Mucosa of rectum (tissue), 2 donors: ENCODE results near the gene HSD17B1.

Source experiments
- H3K27ac ChIP-seq, 2 donors: one replicate each; pipeline ENCODE4 v1.7.0; 2013; ENCODE audit warnings: inconsistent platforms in 2 of 2, low read depth in 2 of 2, low read length in 2 of 2
- H3K27me3 ChIP-seq, 2 donors: one replicate each; pipeline ENCODE4 v1.7.0; 2013; ENCODE audit warnings: low read length in 2 of 2; ENCODE audit not compliant: control insufficient read depth in 2 of 2, insufficient read depth in 2 of 2
- H3K36me3 ChIP-seq, 2 donors: one replicate each; pipeline ENCODE4 v1.7.0; 2013; ENCODE audit warnings: low read length in 2 of 2; ENCODE audit not compliant: control insufficient read depth in 2 of 2, insufficient read depth in 2 of 2
- H3K4me1 ChIP-seq, 2 donors: one replicate each; pipeline ENCODE4 v1.7.0; 2013; ENCODE audit warnings: low read length in 2 of 2, mild to moderate bottlenecking in 1 of 2; ENCODE audit not compliant: control insufficient read depth in 2 of 2, insufficient read depth in 2 of 2
- H3K4me3 ChIP-seq, 2 donors: one replicate each; pipeline ENCODE4 v1.7.0; 2013; ENCODE audit warnings: low read length in 2 of 2
- H3K9ac ChIP-seq, 2 donors: one replicate each; pipeline ENCODE4 v1.7.0; 2013; ENCODE audit warnings: low read length in 2 of 2, low read depth in 1 of 2, mild to moderate bottlenecking in 1 of 2
- H3K9me3 ChIP-seq, 2 donors: one replicate each; pipeline ENCODE4 v1.7.0; 2013; ENCODE audit warnings: low read length in 2 of 2; ENCODE audit not compliant: control insufficient read depth in 2 of 2
- donor health status: healthy.
- donor health status: Normal muscosa, but diverticular disease.

Gene HSD17B1

DNA sequence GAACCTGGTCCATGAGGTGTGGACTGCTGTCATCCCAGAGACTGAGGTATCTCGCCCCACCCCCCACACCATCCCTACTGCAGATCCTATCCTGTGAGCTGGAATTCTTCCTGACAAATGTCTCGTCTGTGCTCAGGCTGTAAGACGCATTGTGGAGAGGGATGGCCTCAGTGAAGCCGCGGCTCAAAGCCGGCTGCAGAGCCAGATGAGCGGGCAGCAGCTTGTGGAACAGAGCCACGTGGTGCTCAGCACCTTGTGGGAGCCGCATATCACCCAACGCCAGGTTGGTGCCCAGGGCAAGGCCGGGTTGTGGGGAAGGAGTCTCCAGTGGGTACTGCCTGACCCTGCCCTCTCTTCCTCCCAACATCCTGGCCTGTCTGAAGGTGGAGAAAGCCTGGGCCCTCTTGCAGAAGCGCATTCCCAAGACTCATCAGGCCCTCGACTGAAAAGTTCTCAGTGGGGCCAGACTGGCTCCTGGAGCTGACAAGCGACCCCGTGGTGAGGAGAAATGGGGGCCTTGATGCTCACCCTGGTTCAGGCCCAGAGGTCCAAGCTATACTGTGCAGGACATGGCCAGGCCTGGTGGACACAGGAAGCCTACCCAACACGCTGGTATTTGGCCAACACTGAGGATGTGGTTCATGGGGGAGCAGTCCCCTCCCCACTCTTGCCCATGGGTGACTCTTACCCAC, 12.9 kb downstream of the HSD17B1 start:
- Histone ChIP-seq H3K27me3 (no peaks in the 10 kb centered on the region), H3K4me1 (peaks cover 34 to 44% of the 10 kb centered on the region in 2 donors), H3K36me3 (peaks cover 44 to 48% of the 10 kb centered on the region in 2 donors), H3K9ac (no peak overlapping the region), H3K4me3 (no peak overlapping the region), H3K9me3 (no peaks in the 10 kb centered on the region), H3K27ac (peak overlapping the region in 1 of 2 donors; percentile 97)

DNA sequence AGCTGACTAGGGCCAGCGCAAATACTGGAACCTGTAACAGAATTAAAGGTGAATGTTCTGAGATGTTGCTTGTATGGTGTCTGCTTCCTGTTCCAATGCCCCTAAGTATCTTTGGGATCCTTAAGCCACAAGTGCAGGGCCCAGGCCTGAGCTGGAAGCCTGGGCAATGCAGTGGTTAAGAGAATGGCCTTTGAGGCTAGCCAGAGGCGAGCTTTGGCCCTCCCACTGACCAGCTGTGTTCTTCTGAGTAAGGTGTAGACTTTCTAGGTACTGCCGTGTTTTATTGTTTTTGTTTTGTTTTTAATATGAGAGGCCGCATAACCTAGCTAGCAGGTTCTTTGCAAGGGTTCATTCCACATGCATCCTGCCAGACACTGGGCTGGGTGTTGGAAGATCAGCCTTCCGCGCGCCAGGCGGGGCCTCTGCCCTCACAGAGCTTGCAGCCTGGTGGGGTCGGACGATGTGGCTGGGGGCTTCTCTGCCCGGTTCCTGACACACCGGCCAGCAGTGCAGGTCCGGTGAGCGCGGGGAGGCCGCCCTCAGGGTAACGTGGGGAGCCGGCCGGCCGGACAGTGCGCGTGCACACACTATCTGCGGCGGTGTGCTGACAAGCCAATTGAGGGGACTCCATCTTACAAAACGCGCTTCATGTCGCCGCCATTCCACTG, 13.6 kb downstream of the HSD17B1 start:
- peaks cover 32 to 41% of the 10 kb centered on the region in 2 donors for H3K4me1 ChIP-seq
- no peaks in the 10 kb centered on the region for H3K9me3 ChIP-seq
- H3K9ac ChIP-seq = peak overlapping the region; percentile 65 to 91
- peak overlapping the region; percentile 86 to 87 for H3K4me3 ChIP-seq
- H3K27ac ChIP-seq = peak overlapping the region; percentile 97
- peaks cover 49 to 50% of the 10 kb centered on the region in 2 donors for H3K36me3 ChIP-seq
- no peaks in the 10 kb centered on the region for H3K27me3 ChIP-seq

DNA sequence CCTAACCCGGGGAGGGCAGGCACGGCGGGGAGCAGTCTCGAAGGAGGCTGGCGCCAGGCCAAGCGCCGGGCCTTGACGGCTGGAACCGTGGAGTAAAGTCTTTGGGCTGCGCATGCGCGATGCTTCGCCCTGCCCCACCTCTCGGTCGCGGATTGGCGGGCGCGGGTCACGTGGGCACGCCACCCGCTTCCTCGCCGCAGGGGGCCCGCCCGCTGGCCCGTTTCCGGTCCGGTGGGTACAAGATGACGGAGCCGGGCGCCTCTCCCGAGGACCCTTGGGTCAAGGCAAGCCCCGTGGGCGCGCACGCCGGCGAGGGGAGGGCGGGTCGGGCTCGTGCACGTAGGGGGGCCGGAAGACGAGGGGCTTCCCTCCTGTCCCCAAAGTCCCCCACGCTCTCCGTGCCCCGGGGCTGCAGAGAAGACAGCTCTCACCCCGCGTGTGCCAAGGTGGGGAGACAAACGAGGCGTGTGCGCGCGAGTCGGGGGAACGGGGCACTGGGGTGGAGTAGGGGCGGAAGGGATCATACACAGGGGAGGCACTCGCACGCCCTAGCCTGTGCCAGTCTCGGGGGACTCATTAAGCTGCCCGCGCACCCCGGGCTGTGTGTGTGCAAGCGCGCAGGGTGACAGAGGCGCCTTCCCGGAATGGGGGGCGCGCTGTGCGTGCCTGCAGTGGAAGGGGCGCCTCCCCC, 14.3 kb downstream of the HSD17B1 start, which contains the start of gene MLX:
Gene MLX (plus strand): TSS at position 218 of the 691 bp plus-strand sequence. CDS start 25 bp downstream, at position 243.
- Histone ChIP-seq H3K9ac (peak within 1 kb of the TSS; percentile 79 to 91), H3K27me3 (no peaks in the 10 kb centered on the region), H3K27ac (peak within 1 kb of the TSS; percentile 97), H3K36me3 (peaks cover 56 to 57% of the 10 kb centered on the region in 2 donors), H3K9me3 (no peaks in the 10 kb centered on the region), H3K4me1 (peaks cover 28 to 36% of the 10 kb centered on the region in 2 donors), H3K4me3 (peak within 1 kb of the TSS; percentile 86 to 87)

DNA sequence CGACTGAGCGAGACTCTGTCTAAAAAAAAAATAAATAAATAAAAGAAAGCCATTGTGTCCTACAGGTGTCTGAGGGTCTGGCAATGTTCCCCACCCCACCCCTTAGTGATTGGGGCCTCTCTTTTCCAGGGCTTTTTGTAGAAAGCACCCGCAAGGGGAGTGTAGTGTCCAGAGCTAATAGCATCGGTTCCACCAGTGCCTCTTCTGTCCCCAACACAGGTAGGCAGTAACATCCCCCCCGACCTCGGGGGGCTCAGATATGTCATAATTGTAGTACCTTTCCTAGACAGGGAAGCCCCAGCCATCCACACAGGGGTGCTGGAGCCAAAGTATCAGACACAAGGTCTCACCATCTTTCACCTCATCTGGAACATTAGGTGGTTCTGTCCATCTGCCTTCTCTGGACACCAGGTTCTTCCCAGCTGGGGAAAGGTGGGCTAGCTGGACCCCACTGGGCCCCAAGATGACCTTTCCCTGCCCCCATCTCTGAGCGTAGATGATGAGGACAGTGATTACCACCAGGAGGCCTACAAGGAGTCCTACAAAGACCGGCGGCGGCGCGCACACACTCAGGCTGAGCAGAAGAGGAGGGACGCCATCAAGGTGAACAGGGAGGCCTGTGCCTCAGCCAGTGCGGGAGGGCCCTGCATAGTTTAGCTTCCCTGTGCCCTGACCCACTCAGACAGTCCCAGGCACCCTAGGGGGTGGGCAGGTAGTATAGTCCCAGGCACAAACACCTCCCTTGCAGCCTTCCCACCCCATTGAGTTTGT, 15.8 kb downstream of the HSD17B1 start:
- H3K4me3 ChIP-seq = peak overlapping the region in 1 of 2 donors; percentile 26
- peaks cover 65 to 71% of the 10 kb centered on the region in 2 donors for H3K36me3 ChIP-seq
- H3K27ac ChIP-seq = no peak overlapping the region

DNA sequence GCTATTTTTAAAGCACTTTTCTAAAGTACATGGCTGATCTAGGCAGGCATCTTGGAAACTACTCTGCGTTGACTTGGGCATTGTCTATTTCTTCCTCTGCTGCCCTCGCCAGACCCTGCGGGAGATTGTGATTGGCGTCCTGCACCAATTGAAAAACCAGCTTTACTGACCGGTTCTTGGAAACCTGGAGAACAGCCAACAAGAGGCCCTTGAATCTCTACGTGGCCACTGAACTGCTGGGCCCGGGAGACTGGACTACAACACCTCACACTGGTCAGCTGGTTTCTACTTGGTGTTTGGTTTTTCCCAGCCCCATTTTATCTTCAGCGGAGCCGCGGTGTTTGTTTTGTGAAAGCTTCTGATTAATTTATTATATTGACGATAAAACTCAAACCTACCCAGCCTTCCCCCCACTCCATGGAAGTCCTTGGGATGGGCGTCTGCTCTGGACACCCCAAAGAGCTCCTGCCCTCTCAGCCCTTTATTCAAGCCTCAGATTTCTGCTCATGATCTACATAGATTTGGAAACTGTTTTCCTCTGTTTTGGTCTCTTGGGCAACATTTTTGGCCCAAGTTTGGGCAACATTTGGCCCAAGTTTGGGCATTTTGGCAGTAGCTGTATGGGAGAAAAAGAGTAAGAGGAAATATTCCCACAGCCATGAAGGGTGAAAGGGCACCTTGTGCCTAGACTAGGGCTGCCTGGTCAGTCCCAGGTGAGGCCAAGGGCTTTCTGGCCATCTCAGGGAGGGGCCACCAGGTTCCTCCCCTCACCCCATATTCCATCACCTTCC, 18.9 kb downstream of the HSD17B1 start:
- Histone ChIP-seq H3K27ac (no peak overlapping the region), H3K27me3 (no peaks in the 10 kb centered on the region), H3K4me3 (no peak overlapping the region), H3K9ac (no peak overlapping the region), H3K9me3 (no peaks in the 10 kb centered on the region), H3K36me3 (peaks cover 53 to 63% of the 10 kb centered on the region in 2 donors), H3K4me1 (peaks cover 13 to 14% of the 10 kb centered on the region in 2 donors)

More for the DNA sequence above, 15.8 kb downstream of the HSD17B1 start:
- H3K4me1 ChIP-seq = peaks cover 17 to 27% of the 10 kb centered on the region in 2 donors
- no peaks in the 10 kb centered on the region for H3K9me3 ChIP-seq
- H3K27me3 ChIP-seq = no peaks in the 10 kb centered on the region
- H3K9ac ChIP-seq = no peak overlapping the region

DNA sequence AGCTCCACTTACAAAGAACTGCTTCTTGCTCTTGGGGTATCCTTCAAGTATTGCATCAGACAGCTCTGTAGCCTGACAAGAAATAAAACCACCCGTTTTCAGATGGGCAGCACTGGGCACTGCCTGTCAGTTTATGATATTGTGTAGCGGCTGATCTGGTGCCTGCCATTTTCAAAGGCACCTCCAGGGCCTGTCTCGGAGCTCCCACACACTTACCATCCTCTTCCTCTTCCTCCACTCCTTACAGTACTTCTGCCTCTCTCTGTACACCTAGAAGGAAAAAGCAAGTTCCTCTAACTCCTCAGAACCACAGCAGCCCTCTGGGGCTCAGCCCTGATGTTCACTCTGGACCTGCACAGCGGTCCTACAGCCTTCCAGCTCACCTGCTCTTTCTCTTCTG, 20.4 kb downstream of the HSD17B1 start:
- Histone ChIP-seq H3K4me3 (no peak overlapping the region), H3K9ac (no peak overlapping the region), H3K36me3 (peaks cover 53 to 63% of the 10 kb centered on the region in 2 donors), H3K27ac (no peak overlapping the region), H3K27me3 (no peaks in the 10 kb centered on the region), H3K4me1 (peaks cover 15% of the 10 kb centered on the region in 2 donors), H3K9me3 (no peaks in the 10 kb centered on the region)

DNA sequence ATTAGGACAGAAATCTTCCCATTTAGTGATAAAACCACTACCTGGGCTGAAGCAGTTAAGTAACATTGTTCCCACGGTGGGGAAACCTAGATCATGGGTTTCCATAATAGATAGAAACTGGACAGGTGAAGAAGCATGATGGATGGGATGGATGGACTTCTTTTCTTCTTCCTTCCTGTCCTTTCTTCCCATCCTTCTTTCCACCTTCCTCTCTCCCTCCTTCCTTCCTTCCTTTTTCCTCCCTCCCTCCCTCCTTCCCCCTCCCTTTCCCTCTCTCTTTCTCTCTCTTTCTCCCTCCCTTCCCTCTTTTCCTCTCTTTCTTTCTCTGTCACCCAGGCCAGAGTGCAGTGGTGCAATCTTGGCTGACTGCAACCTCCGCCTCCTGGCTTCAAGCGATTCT, 21.7 kb downstream of the HSD17B1 start:
- no peaks in the 10 kb centered on the region for H3K27me3 ChIP-seq
- no peak overlapping the region for H3K27ac ChIP-seq
- no peak overlapping the region for H3K4me3 ChIP-seq
- H3K36me3 ChIP-seq = peaks cover 40 to 52% of the 10 kb centered on the region in 2 donors
- H3K9me3 ChIP-seq = no peaks in the 10 kb centered on the region
- H3K4me1 ChIP-seq = peaks cover 14 to 15% of the 10 kb centered on the region in 2 donors
- no peak overlapping the region for H3K9ac ChIP-seq

DNA sequence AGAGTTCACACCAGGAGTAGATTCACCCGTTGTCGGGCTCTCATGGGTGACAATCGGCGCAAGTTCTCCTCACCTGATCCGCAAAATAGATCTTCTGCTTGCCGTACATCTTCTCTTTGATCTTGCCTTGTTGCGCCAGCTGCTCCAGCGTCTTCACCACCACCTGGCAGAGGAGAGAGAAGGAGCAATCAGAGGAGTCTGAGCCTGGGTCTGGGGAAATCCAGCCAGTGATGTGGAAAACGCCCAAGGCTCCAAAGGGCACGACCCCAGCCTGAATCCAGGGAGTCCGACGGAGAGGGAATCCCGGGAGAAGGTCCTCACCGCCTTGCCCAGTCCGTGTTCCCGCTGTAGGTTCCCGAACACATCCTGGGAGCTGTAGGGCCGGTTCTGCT, 24.4 kb downstream of the HSD17B1 start:
- H3K9ac ChIP-seq = peak overlapping the region; percentile 58 to 80
- peaks cover 14 to 19% of the 10 kb centered on the region in 2 donors for H3K4me1 ChIP-seq
- H3K36me3 ChIP-seq = peaks cover 38 to 41% of the 10 kb centered on the region in 2 donors

More for the DNA sequence above, 24.4 kb downstream of the HSD17B1 start:
- H3K9me3 ChIP-seq = no peaks in the 10 kb centered on the region
- peak overlapping the region; percentile 83 to 97 for H3K4me3 ChIP-seq
- H3K27ac ChIP-seq = peak overlapping the region in 1 of 2 donors; percentile 38
- H3K27me3 ChIP-seq = no peaks in the 10 kb centered on the region
